Gastrocnemius medialis (tissue), 4 donors: Measurements from ENCODE around the gene ZNF536.

ENCODE experiments used
- POLR2A ChIP-seq, 2 donors: fragments of 450-650 bp; IDR thresholded peaks; one replicate each; pipeline ENCODE4 v1.6.1; 2017; ENCODE audit warnings: antibody characterized with exemption in 2 of 2, mild to moderate bottlenecking in 2 of 2, moderate library complexity in 2 of 2
- TF ChIP-seq, protein P1 (sequence below), 5 experiments: fragments of 450-650 bp in 3 of 5; fragments of 200-600 bp in 2 of 5; sonication (generic) in 2 of 5; IDR thresholded peaks in 4 of 5; conservative IDR thresholded peaks in 1 of 5; 1 replicate in 4 of 5; 2 replicates in 1 of 5; pipeline ENCODE4 v1.5.1; 2016 to 2019; ENCODE audit warnings: antibody characterized with exemption in 5 of 5, mild to moderate bottlenecking in 3 of 5, moderate library complexity in 3 of 5

GRCh38 chr19:30407068-30407709 is 35.0 kb downstream of the ZNF536 start:
- TF ChIP-seq, protein P1, sequence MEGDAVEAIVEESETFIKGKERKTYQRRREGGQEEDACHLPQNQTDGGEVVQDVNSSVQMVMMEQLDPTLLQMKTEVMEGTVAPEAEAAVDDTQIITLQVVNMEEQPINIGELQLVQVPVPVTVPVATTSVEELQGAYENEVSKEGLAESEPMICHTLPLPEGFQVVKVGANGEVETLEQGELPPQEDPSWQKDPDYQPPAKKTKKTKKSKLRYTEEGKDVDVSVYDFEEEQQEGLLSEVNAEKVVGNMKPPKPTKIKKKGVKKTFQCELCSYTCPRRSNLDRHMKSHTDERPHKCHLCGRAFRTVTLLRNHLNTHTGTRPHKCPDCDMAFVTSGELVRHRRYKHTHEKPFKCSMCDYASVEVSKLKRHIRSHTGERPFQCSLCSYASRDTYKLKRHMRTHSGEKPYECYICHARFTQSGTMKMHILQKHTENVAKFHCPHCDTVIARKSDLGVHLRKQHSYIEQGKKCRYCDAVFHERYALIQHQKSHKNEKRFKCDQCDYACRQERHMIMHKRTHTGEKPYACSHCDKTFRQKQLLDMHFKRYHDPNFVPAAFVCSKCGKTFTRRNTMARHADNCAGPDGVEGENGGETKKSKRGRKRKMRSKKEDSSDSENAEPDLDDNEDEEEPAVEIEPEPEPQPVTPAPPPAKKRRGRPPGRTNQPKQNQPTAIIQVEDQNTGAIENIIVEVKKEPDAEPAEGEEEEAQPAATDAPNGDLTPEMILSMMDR (IDR thresholded peaks at IDR 0.05 in 4 of 5, conservative IDR thresholded peaks at IDR 0.05 in 1 of 5) = no peak
- TF ChIP-seq POLR2A (IDR thresholded peaks at IDR 0.05) = no peak
